Coronary artery (tissue), 2 donors: Measurements from ENCODE around the gene DDX31.

Source experiments
- DNase-seq: peaks from one replicate; pipeline ENCODE4 v3.0.0-alpha.2; 2017; ENCODE audit warnings: low spot score
- H3K27ac ChIP-seq, 2 donors: fragments of 200-600 bp; sonication (generic); one replicate each; pipeline ENCODE4 v1.5.1; 2016 to 2019
- H3K4me3 ChIP-seq: fragments of 200-600 bp; sonication (generic); 2 replicates; pipeline ENCODE4 v1.5.1; 2016; ENCODE audit warnings: mild to moderate bottlenecking, moderate library complexity
- CTCF ChIP-seq: fragments of 200-600 bp; sonication (generic); IDR thresholded peaks from one replicate; pipeline ENCODE4 v1.5.1; 2019; ENCODE audit warnings: antibody characterized with exemption

The DDX31 gene

GRCh38 chr9:132588501-132589147 lies 81.2 kb downstream of the DDX31 start:
- no peak overlapping the region for H3K27ac ChIP-seq
- TF ChIP-seq CTCF = no peak
- no peak overlapping the region for H3K4me3 ChIP-seq
- DNase-seq = no peak

DNA sequence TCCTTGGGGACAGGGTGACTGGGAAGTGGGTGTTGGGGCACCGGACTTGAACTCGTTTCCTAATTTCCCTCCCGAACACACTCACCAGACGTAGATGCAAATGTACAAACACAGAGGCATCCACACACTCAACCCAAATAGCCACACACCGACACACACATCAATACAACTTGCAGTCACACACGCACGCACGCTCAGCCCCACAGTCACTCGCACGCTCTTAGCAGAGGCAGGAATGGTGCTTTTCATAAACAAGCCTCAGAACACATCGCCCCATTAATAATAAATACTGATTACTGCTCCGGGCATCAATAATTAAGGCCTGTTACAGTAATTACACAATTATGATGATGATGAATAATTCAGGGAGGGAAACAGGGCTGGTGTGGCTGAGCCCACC lies 81.7 kb downstream of the DDX31 start:
- no peak for DNase-seq
- no peak for TF ChIP-seq CTCF
- H3K4me3 ChIP-seq = no peak overlapping the region
- no peak overlapping the region for H3K27ac ChIP-seq

DNA sequence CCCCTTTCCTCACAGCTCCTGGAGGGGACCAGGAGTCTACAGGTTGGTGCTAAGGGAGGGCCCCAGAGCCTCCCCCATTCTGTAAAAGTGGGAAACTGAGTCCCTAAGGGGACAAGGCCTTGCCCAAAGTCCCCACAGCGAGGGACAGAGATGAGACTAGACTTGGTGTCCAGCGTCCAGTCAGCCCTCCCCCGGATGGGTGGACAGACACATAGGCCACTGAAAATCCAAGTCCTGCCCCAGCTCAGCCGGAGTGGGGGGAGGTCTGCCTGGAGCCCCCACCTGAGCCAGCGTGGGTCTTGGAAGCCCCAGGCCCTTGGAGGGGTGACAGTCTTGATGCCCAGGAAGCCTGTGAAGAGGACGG lies 82.2 kb downstream of the DDX31 start:
- Histone ChIP-seq H3K4me3 (no peak overlapping the region), H3K27ac (no peak overlapping the region)
- no peak for DNase-seq
- no peak for TF ChIP-seq CTCF

GRCh38 chr9:132586830-132587591 lies 82.8 kb downstream of the DDX31 start:
- H3K27ac ChIP-seq = no peak overlapping the region
- DNase-seq = no peak
- no peak overlapping the region for H3K4me3 ChIP-seq
- TF ChIP-seq CTCF = no peak

DNA sequence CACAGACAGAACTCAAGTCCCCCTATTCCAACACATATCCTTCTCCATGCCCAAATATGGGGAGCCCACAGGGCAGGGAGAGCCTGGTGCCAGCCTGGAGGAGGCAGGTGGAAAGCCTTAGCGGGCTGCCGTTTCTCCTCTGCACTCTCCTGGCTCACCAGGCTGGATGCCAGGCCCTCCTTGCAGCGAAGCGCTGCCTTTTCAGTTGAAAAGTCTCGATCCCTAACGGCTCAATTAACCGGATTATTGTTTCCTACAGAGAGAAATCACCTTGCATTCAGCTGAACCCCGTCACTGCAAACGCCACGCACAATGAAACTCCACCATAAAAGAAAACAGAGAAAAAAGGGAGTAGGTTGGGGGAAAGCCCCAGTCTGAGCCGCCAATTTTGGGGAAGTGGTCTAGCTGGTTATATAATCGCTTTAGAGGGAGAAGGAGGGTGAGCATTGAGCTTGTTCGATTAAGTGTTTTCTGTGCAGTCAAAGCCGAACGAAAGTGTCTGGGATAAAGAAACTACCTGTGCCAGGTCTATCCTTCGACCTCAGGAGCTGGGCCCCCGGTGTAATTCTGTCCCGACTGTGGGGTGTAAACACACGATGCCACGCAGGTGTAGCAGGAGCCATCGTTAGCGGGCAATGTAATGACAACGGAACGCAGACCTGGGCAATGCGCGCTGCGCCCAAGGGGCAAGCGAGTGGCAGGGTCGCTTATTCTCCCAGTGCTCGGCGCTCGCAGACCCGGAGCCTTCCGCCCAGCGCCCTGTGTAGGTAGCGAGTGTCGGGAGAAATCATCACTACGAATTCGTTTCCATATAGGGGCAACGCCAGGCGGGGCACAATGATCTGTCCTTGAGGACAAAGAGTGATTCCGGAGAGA lies 83.6 kb downstream of the DDX31 start:
- no peak for TF ChIP-seq CTCF
- Histone ChIP-seq H3K4me3 (no peak overlapping the region), H3K27ac (no peak overlapping the region)
- no peak for DNase-seq

GRCh38 chr9:132584601-132585560 lies 84.9 kb downstream of the DDX31 start:
- DNase-seq = no peak
- no peak overlapping the region for H3K27ac ChIP-seq
- TF ChIP-seq CTCF = no peak
- H3K4me3 ChIP-seq = no peak overlapping the region
